Measurements from ENCODE around the gene GPR3.
A peak's percentile ranks its signal among the peaks of the same experiment; 100 is the strongest.

Gene GPR3

GRCh38 chr1:27410709-27411108 is 18.3 kb downstream of the GPR3 start:
- peaks cover 20% of the 10 kb centered on the region for H3K36me3 ChIP-seq (ENCODE audit: control insufficient read depth, insufficient read depth, low read length)
- TF ChIP-seq CTCF (IDR thresholded peaks at IDR 0.05; ENCODE audit: insufficient read depth, low read length, poor library complexity, severe bottlenecking) = no peak
- no peaks in the 10 kb centered on the region for H3K27me3 ChIP-seq (replicated peaks; ENCODE audit: control insufficient read depth, insufficient read depth, low read length)
- no peak overlapping the region for H3K4me3 ChIP-seq (replicated peaks; ENCODE audit: low read depth, low read length)
- no peak for DNase-seq (ENCODE audit: extremely low read depth, insufficient read length)

GRCh38 chr1:27412502-27412901 is 20.1 kb downstream of the GPR3 start:
- H3K27me3 ChIP-seq (replicated peaks; ENCODE audit: control insufficient read depth, insufficient read depth, low read length) = no peaks in the 10 kb centered on the region
- no peak for TF ChIP-seq CTCF (IDR thresholded peaks at IDR 0.05; ENCODE audit: insufficient read depth, low read length, poor library complexity, severe bottlenecking)
- DNase-seq (ENCODE audit: extremely low read depth, insufficient read length) = no peak
- H3K36me3 ChIP-seq (ENCODE audit: control insufficient read depth, insufficient read depth, low read length) = peaks cover 20% of the 10 kb centered on the region
- no peak overlapping the region for H3K4me3 ChIP-seq (replicated peaks; ENCODE audit: low read depth, low read length)

- Histone ChIP-seq H3K36me3 (ENCODE audit: control insufficient read depth, insufficient read depth, low read length) (peaks cover 18% of the 10 kb centered on the region), H3K27me3 (replicated peaks; ENCODE audit: control insufficient read depth, insufficient read depth, low read length) (no peaks in the 10 kb centered on the region), H3K4me3 (replicated peaks; ENCODE audit: low read depth, low read length) (no peak overlapping the region)
- DNase-seq (ENCODE audit: extremely low read depth, insufficient read length) = no peak
- no peak for TF ChIP-seq CTCF (IDR thresholded peaks at IDR 0.05; ENCODE audit: insufficient read depth, low read length, poor library complexity, severe bottlenecking)
Observed at GRCh38 chr1:27413004-27413403, 20.6 kb downstream of the GPR3 start.

GRCh38 chr1:27414091-27414490 is 21.7 kb downstream of the GPR3 start:
- no peak for TF ChIP-seq CTCF (IDR thresholded peaks at IDR 0.05; ENCODE audit: insufficient read depth, low read length, poor library complexity, severe bottlenecking)
- no peak for DNase-seq (ENCODE audit: extremely low read depth, insufficient read length)
- peaks cover 13% of the 10 kb centered on the region for H3K36me3 ChIP-seq (ENCODE audit: control insufficient read depth, insufficient read depth, low read length)
- no peaks in the 10 kb centered on the region for H3K27me3 ChIP-seq (replicated peaks; ENCODE audit: control insufficient read depth, insufficient read depth, low read length)
- no peak overlapping the region for H3K4me3 ChIP-seq (replicated peaks; ENCODE audit: low read depth, low read length)

DNA sequence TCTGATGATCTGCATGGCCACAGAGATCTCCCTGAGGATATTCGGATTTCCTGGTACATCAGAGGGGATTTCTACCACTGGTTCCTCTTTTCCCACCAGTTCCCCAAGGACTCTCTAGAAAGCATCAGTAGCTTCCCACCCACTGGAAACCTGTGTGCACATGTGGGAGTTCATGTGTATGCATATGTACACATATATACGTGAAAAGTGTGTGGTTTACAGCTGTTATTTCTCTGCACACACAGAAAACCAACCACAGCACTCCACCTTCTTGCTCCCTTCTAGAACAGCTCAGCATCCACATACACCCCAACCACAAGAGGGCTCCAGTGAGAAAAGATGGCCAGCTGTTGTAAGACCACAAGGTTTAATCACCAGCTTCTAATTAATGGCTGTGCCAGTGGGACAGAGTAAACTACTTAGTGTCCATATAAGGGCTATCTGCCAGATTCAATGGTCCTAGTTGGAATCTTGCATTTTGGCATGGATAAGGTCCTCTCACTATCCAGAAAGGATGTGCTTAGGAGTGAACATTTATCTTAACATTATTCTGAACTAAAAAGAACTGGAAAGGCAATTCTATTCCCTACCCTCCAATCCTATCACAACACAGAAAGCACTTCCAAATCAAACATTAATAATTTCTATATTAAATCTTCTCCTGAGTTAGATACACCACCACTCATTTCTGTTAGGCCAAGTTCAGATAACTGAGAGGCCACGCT is 24.1 kb downstream of the GPR3 start:
- H3K36me3 ChIP-seq (ENCODE audit: control insufficient read depth, insufficient read depth, low read length) = peaks cover 11% of the 10 kb centered on the region
- DNase-seq (ENCODE audit: extremely low read depth, insufficient read length) = peak; percentile 64
- H3K4me3 ChIP-seq (replicated peaks; ENCODE audit: low read depth, low read length) = no peak overlapping the region
- peak; percentile 83 for TF ChIP-seq CTCF (IDR thresholded peaks at IDR 0.05; ENCODE audit: insufficient read depth, low read length, poor library complexity, severe bottlenecking)
- no peaks in the 10 kb centered on the region for H3K27me3 ChIP-seq (replicated peaks; ENCODE audit: control insufficient read depth, insufficient read depth, low read length)

DNA sequence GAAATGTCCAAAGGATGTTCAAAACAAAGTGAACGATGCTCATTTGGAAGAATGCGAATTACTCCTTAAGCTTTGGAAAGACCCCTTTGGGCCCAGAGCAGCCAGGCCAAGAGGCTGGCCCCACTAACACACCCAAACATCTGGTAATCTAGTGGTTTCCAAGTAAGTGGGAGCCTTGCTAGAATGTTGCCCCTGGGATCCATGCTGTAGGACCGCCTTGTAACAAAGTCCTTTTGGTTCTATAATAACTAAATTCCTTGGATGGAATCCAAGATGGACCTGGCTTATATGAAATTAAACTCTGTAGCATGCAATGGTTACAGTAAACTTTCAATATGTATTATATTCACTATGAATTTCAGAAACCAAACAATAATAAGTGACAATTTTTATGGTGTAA is 25.3 kb downstream of the GPR3 start:
- no peaks in the 10 kb centered on the region for H3K27me3 ChIP-seq (replicated peaks; ENCODE audit: control insufficient read depth, insufficient read depth, low read length)
- TF ChIP-seq CTCF (IDR thresholded peaks at IDR 0.05; ENCODE audit: insufficient read depth, low read length, poor library complexity, severe bottlenecking) = no peak
- H3K36me3 ChIP-seq (ENCODE audit: control insufficient read depth, insufficient read depth, low read length) = peaks cover 9% of the 10 kb centered on the region
- no peak overlapping the region for H3K4me3 ChIP-seq (replicated peaks; ENCODE audit: low read depth, low read length)
- DNase-seq (ENCODE audit: extremely low read depth, insufficient read length) = no peak

All from GM06990 (cell line).